AG09309 (cell line): ENCODE measurements around the gene TEN1.

Experiments used
- DNase-seq: peaks from one replicate; pipeline ENCODE4 v3.0.0-alpha.2; 2010; ENCODE audit warnings: low read depth
- H3K4me3 ChIP-seq: 2 replicates; pipeline ENCODE4 v1.5.1; 2011; ENCODE audit warnings: mild to moderate bottlenecking, low read depth, low read length, moderate library complexity; ENCODE audit not compliant: control insufficient read depth
- TF ChIP-seq, protein P1 (sequence below): IDR thresholded peaks from 2 replicates; pipeline ENCODE4 v1.5.1; 2011; ENCODE audit warnings: mild to moderate bottlenecking, low read depth, low read length, inconsistent platforms; ENCODE audit not compliant: insufficient read depth, control insufficient read depth; ENCODE audit errors: missing control alignments

Gene TEN1

DNA sequence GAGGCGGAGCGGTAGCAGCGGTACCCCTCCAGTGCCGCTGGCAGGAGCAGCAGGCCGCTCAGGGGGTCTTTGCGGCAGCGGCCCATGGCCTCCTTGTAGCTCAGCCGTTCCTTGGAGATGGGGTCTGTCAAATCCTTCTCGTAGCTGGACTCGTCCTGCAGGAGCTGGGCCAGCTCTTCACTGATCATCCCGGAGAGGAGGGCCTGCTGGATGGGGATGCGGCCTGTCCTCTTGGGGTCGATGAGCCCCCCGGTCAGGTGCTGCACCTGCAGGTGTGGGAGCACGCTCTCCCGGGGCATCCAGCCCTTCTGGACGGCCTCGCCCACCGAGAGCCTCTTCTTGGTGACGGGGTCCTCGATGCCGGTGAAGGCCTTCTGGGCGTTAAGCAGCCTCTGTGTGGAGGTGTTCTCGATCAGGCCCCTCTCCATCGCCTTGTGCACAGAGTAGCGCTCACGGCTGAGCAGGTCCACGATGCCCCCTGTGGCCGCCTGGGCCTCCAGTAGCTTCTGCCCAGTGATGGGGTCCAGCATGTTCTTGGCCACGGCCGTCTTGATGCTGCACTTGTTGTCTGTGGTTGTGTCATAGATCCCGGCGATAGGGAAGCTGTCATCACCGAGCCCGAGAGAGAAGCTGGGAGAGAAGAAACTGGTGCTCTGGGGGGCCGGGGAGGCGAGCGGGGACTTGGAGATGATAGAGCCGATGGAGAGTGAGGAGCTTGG is 28.2 kb downstream of the TEN1 start:
- TF ChIP-seq, protein P1, sequence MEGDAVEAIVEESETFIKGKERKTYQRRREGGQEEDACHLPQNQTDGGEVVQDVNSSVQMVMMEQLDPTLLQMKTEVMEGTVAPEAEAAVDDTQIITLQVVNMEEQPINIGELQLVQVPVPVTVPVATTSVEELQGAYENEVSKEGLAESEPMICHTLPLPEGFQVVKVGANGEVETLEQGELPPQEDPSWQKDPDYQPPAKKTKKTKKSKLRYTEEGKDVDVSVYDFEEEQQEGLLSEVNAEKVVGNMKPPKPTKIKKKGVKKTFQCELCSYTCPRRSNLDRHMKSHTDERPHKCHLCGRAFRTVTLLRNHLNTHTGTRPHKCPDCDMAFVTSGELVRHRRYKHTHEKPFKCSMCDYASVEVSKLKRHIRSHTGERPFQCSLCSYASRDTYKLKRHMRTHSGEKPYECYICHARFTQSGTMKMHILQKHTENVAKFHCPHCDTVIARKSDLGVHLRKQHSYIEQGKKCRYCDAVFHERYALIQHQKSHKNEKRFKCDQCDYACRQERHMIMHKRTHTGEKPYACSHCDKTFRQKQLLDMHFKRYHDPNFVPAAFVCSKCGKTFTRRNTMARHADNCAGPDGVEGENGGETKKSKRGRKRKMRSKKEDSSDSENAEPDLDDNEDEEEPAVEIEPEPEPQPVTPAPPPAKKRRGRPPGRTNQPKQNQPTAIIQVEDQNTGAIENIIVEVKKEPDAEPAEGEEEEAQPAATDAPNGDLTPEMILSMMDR: no peak
- no peak overlapping the region for H3K4me3 ChIP-seq
- DNase-seq: no peak

DNA sequence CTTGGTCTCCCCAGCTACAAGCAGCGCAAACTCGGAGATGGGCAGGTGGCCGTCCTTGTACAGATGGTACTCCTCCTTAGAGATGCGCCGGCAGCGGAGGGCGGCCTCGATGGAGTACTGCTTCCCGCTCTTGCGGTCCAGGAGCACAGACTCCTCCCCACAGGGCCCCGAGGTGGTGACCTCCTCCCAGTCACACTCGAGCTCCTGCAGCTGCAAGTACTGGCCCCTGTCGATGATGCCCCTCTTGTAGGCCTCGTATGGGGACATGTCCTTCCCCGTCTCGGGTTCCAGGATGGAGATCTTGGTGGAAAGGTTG is 28.8 kb downstream of the TEN1 start:
- H3K4me3 ChIP-seq: no peak overlapping the region
- TF ChIP-seq, protein P1: no peak
- no peak for DNase-seq

DNA sequence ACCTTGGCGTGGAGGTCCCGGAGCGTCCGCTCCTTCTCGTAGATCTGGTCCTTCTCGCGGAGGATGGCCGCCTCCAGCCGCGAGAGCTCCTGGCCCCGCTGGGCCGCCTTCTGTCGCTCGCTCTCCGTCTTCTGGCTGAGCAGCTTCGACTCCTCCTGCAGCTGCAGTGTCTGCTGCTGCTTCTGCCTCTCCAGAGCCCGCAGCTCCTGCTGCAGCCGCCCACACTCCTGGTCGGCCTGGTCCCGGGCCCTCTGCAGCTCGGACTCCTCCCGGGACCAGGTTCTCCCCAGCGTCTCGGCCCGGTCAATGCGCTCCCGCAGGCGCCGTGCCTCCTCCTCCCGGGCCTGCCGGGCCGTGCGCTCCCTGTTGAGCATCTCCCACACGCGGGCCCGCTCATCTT is 29.2 kb downstream of the TEN1 start:
- no peak for DNase-seq
- TF ChIP-seq, protein P1: no peak

DNA sequence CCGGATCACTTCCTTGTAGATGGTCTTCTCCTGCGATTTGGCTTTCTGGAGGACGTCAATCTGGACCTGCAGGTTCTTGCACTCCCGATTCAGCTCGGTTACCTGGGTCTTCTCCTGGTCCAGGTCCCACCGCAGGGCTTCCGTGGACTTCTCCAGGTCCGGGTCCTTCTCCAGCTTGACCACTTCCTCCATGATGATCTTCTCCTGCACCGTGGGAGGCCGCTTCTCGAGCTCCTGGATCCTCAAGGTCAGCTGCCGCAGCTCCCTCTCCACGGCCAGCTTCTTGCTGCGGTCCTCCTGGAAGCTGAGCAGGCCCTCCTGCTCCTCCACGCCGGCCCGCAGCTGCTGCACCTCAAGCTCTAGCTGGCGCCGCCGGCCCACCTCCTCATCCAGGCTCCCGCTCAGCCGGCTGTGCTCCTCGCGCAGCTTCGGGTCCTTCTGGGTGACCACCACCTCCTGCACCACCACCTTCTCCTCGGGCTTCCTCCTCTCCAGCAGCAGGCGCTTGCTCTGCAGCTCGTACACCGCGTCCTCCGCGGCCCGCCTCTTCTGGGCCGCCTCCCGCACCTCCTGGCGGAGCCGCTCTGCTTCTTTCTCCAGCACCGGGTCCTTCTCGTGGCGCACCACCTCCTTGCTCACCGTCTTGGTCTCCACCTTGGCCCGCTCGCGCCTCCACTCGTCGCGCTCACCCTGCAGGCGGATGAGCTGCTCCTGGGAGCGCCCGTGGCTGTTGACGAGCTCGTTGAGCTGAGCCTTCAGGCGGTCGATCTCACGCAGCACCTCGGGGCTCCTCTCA is 29.8 kb downstream of the TEN1 start:
- TF ChIP-seq, protein P1: no peak
- no peak for DNase-seq
- no peak overlapping the region for H3K4me3 ChIP-seq

More for the DNA sequence above, 29.2 kb downstream of the TEN1 start:
- H3K4me3 ChIP-seq: no peak overlapping the region

DNA sequence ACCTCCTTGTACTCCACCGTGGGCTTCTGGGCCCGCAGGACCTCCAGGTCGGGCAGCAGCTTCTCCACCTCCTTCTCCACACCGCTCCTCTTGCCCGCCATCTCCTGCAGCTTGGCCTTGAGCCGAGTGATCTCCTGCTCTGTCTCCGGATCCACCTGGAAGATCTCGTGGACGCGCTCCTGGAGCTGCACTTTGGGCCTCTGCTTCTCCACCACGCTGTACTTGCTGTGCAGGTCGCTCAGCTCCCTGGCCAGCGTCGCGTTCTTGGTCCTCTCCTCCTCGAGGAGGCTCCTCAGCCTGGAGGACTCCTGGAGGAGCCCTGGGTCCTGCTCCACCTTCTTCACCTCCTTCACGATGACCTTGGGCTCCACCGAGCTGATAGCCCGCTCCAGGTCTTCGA is 30.4 kb downstream of the TEN1 start:
- H3K4me3 ChIP-seq: no peak overlapping the region
- TF ChIP-seq, protein P1: no peak
- no peak for DNase-seq

DNA sequence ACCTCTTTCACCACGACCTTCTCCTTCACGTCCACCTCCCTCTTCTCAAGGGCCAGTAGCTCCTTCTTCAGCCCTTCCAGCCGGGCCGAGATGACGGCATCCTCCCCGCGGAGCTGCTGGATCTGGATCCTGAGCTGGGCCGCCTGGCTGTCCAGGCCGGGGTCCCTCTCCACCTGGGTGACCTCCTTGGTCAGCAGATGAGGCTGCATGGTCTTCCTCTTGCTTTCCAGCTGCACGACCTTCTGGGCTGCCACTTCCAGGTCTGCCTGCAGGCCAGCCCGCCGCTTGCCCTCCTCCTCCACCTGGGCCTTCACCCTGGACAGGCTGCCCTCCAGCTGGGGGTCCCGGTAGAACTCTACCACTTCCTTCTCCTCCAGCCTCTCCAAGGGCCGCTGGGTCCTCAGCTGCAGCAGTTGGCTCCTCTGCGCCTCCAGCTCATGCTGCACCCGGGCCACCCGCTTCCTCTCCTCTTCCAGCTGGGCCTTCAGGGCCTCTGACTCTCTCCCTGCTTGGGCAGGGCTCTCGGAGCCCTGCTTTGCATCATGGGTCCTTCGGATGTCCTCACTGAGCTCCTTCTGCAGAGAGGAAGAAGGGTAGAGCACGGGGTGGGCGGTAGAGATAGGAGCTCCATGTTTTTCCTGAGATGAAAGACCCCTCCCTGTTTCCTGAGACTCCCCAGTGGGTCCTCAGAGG is 31.1 kb downstream of the TEN1 start:
- no peak for DNase-seq
- H3K4me3 ChIP-seq: no peak overlapping the region
- TF ChIP-seq, protein P1: no peak
